Progenitor cell of endocrine pancreas (in vitro differentiated cells): ENCODE measurements around the gene PON1. TPM values are rescaled to one million over a fixed set of nuclear protein-coding genes. Genes with fewer than 3 reads are reported as not detected.

Experiments used
- DNase-seq: peaks from one replicate; pipeline ENCODE4 v3.0.0; 2021; ENCODE audit warnings: low spot score; ENCODE audit not compliant: unreplicated experiment
- H3K27ac Mint-ChIP-seq: 2 replicates; pipeline ENCODE4 v1.8.0; 2021; ENCODE audit warnings: mild to moderate bottlenecking, moderate library complexity, mixed read lengths
- H3K27me3 Mint-ChIP-seq: 2 replicates; pipeline ENCODE4 v1.8.0; 2021; ENCODE audit warnings: mixed read lengths
- H3K36me3 Mint-ChIP-seq: 2 replicates; pipeline ENCODE4 v1.8.0; 2022; ENCODE audit warnings: mixed read lengths; ENCODE audit not compliant: insufficient read depth
- H3K4me1 Mint-ChIP-seq: 2 replicates; pipeline ENCODE4 v1.8.0; 2021; ENCODE audit warnings: low read depth, mixed read lengths
- H3K4me3 Mint-ChIP-seq: 2 replicates; pipeline ENCODE4 v1.8.0; 2021; ENCODE audit warnings: low read depth, mild to moderate bottlenecking, moderate library complexity, mixed read lengths
- H3K9me3 Mint-ChIP-seq: 2 replicates; pipeline ENCODE4 v1.8.0; 2021; ENCODE audit warnings: low read depth, mixed read lengths
- total RNA-seq: library from RNA; stranded (reverse); gene quantifications from 2 replicates; pipeline ENCODE4 v1.2.1, GENCODE V29; 2021
- TF ChIP-seq, protein P1 (sequence below): fragments of 200-600 bp; sonication (generic); IDR thresholded peaks from one replicate; pipeline ENCODE4 v1.5.0; 2021; ENCODE audit warnings: antibody characterized with exemption, mild to moderate bottlenecking; ENCODE audit not compliant: unreplicated experiment

The PON1 gene
- total RNA-seq, 1 donor from 2014 or later: 0.91 TPM

DNA sequence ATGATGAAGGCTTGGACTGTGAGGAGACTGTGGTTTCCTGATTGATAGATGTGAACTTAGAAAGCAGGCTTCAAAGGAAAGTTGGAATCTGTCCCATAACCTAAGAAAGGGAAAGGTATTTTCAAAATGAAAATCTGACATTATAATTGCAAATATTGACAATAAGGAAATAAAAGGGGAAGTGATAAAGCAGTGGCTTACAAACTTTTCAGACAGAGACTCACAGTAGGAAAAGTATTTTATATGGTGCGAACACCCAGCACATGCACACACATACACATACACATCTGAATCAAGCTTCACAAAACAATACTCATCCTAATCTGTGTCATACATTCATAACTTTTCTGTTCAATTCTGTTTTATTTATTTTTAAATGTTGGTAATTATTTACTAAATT is 4.8 kb downstream of the PON1 start:
- peaks cover 3% of the 10 kb centered on the region for H3K27me3 Mint-ChIP-seq
- H3K27ac Mint-ChIP-seq: no peak overlapping the region
- peaks cover 6% of the 10 kb centered on the region for H3K4me1 Mint-ChIP-seq
- no peaks in the 10 kb centered on the region for H3K36me3 Mint-ChIP-seq
- DNase-seq: no peak
- H3K4me3 Mint-ChIP-seq: no peak overlapping the region
- no peaks in the 10 kb centered on the region for H3K9me3 Mint-ChIP-seq
- TF ChIP-seq, protein P1, sequence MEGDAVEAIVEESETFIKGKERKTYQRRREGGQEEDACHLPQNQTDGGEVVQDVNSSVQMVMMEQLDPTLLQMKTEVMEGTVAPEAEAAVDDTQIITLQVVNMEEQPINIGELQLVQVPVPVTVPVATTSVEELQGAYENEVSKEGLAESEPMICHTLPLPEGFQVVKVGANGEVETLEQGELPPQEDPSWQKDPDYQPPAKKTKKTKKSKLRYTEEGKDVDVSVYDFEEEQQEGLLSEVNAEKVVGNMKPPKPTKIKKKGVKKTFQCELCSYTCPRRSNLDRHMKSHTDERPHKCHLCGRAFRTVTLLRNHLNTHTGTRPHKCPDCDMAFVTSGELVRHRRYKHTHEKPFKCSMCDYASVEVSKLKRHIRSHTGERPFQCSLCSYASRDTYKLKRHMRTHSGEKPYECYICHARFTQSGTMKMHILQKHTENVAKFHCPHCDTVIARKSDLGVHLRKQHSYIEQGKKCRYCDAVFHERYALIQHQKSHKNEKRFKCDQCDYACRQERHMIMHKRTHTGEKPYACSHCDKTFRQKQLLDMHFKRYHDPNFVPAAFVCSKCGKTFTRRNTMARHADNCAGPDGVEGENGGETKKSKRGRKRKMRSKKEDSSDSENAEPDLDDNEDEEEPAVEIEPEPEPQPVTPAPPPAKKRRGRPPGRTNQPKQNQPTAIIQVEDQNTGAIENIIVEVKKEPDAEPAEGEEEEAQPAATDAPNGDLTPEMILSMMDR: no peak

DNA sequence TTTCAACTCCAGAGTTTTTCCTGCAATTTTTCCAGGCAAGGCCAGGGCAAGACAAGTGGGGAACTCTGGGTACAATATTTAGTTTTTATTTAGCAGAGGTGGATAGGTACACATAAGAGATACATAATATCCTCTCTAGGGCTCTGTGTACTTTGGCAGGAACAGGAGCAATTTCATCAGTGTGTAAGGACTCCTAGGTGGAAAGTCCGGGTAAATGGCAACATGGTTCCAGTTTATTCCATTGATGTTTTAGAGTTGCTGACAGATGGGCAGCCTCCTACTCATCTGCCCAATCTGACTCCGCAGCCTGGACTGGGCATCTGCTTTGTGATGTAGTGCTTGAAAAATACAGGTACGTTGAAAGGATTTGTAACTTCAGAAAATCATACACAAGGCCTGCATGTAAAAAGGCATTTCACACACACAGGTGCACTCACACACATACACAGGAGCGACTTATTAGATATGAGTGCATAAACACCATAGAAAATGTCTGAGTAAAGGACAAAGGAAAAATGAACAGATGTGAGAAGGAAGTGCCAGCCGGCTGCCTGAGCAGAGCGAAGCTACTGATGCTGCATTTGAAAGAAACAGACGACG is 5.7 kb downstream of the PON1 start:
- peaks cover 1% of the 10 kb centered on the region for H3K36me3 Mint-ChIP-seq
- H3K9me3 Mint-ChIP-seq: no peaks in the 10 kb centered on the region
- H3K4me1 Mint-ChIP-seq: peaks cover 6% of the 10 kb centered on the region
- DNase-seq: no peak
- peak overlapping the region; percentile 92 for H3K27ac Mint-ChIP-seq
- no peak overlapping the region for H3K4me3 Mint-ChIP-seq
- H3K27me3 Mint-ChIP-seq: no peaks in the 10 kb centered on the region
- TF ChIP-seq, protein P1: no peak

DNA sequence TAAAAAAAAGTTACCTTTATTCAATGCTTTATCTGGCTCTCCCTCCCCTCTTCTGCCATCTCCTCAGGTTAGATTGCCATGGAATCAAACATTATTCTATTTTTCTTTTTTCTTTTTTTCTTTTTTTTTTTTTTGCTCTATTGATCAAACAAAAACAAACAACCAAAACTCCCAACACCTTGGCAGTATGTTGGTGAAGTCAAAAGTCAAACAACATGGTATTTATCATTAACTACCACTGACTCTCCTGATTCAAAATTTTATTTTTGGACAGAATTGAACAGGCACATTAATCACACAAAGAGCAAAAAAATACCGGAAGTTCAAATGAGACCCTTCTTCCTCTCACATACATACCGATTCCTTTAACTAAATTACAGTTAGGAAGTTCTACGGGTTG is 6.4 kb downstream of the PON1 start:
- no peaks in the 10 kb centered on the region for H3K9me3 Mint-ChIP-seq
- TF ChIP-seq, protein P1: no peak

DNA sequence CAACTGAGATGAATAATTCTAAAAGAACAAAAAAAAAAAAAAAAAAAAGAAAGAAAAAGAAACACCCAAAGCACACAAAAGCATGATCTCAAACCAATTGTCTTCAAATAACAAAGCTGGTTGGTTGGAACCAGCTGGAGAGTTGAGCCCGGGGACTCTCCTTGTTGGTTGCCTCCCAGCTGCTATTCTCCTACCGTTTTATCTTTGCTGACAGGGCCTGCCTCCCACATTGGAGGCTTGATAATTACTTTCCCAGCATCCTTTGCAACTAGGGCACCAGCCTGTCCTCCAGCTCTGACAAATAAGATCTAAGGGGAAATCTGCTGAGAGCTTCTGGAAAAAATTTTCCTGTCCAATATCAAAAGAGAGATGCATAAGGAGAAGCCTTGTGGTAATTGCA is 6.8 kb downstream of the PON1 start:
- Mint-ChIP-seq H3K27me3 (no peaks in the 10 kb centered on the region), H3K9me3 (no peaks in the 10 kb centered on the region), H3K27ac (no peak overlapping the region), H3K4me3 (no peak overlapping the region), H3K4me1 (peaks cover 6% of the 10 kb centered on the region), H3K36me3 (peaks cover 1% of the 10 kb centered on the region)
- TF ChIP-seq, protein P1: no peak
- DNase-seq: no peak

More for the DNA sequence above, 6.4 kb downstream of the PON1 start:
- no peak overlapping the region for H3K27ac Mint-ChIP-seq
- no peaks in the 10 kb centered on the region for H3K27me3 Mint-ChIP-seq
- H3K36me3 Mint-ChIP-seq: peaks cover 1% of the 10 kb centered on the region
- peaks cover 6% of the 10 kb centered on the region for H3K4me1 Mint-ChIP-seq
- no peak overlapping the region for H3K4me3 Mint-ChIP-seq
- no peak for DNase-seq

DNA sequence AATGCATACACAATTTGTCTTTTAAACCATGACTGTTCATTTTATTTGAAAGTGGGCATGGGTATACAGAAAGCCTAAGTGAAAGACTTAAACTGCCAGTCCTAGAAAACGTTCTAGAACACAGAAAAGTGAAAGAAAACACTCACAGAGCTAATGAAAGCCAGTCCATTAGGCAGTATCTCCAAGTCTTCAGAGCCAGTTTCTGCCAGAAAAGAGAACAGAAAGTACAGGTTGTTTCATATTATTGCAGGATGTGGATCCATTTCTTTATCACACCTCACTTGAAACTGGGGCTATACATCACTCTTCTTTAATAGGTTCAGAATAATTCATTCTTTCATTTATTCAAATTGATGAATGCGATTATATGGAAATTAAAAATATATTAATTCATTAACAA is 7.7 kb downstream of the PON1 start:
- Mint-ChIP-seq H3K9me3 (no peaks in the 10 kb centered on the region), H3K36me3 (peaks cover 1% of the 10 kb centered on the region), H3K27ac (no peak overlapping the region), H3K27me3 (no peaks in the 10 kb centered on the region), H3K4me1 (peaks cover 6% of the 10 kb centered on the region), H3K4me3 (no peak overlapping the region)
- TF ChIP-seq, protein P1: no peak
- DNase-seq: no peak
